ENCODE measurements around the gene RPRD1A. TPM values are rescaled to one million over a fixed set of nuclear protein-coding genes. Genes with fewer than 3 reads are reported as not detected.

Gene RPRD1A
- total and polyA plus RNA-seq, 7 donors: 13.2 to 80.3 (median 68.8) TPM

DNA sequence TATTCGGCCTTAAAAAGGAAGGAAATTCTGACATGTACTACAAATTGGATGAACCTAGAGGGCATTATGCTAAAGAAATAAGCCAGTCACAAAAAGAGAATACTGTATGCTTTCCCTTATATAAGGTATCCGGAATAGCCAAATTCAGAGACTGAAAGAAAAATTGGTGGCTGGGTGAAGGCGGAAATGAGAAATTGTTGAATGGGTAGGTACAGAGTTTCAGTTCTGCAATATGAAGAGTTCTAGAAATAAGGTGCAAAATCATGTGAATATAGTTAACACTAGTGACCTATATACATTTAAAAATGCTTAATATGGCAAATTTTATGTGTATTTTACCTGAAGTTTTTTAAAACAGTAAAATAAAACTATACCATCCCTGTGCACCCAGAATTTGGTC is 51.7 kb downstream of the RPRD1A start:
- Histone ChIP-seq H3K27ac (no peak overlapping the region), H3K4me3 (no peak overlapping the region), H3K36me3 (no peaks in the 10 kb centered on the region), H3K27me3 (no peaks in the 10 kb centered on the region), H3K9me3 (no peaks in the 10 kb centered on the region), H3K4me1 (no peaks in the 10 kb centered on the region)
- intact Hi-C loops (cut with DNase I): loop anchor here (2.0 kb wide), 1 partner anchor 269 kb away; no protein-coding TSS in a partner anchor
- TF ChIP-seq EP300 (IDR thresholded peaks at IDR 0.05) (no peak), POLR2A (IDR thresholded peaks at IDR 0.05) (no peak), POLR2AphosphoS5 (IDR thresholded peaks at IDR 0.05) (no peak)
- TF ChIP-seq, protein P1, sequence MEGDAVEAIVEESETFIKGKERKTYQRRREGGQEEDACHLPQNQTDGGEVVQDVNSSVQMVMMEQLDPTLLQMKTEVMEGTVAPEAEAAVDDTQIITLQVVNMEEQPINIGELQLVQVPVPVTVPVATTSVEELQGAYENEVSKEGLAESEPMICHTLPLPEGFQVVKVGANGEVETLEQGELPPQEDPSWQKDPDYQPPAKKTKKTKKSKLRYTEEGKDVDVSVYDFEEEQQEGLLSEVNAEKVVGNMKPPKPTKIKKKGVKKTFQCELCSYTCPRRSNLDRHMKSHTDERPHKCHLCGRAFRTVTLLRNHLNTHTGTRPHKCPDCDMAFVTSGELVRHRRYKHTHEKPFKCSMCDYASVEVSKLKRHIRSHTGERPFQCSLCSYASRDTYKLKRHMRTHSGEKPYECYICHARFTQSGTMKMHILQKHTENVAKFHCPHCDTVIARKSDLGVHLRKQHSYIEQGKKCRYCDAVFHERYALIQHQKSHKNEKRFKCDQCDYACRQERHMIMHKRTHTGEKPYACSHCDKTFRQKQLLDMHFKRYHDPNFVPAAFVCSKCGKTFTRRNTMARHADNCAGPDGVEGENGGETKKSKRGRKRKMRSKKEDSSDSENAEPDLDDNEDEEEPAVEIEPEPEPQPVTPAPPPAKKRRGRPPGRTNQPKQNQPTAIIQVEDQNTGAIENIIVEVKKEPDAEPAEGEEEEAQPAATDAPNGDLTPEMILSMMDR (IDR thresholded peaks at IDR 0.05): no peak
- no peak for DNase-seq
- 82 to 93% methylated on average over 3 of the region's 3 CpGs for WGBS, 2 donors

DNA sequence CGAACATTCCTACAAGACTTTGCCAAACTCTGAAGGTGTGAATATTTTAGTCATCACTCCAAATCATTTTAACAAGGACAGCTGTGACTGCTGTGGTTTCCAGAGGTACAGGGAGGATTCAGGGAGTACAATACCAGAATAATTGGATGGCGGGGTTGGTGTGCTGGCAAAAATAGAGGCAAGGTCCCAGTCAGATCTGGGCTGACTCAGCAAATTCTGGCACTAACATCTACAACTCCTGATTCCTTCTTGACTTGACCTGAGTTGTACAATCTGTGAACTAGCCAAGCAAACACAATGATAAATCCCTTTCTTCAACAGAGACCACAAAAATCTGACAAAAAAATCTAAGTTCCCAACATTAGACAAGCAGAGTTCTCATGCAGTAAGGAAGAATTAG is 54.5 kb downstream of the RPRD1A start:
- 97% methylated on average over 2 of the region's 2 CpGs for WGBS, 2 donors
- TF ChIP-seq POLR2A (IDR thresholded peaks at IDR 0.05): no peak
- no peak for TF ChIP-seq POLR2AphosphoS5 (IDR thresholded peaks at IDR 0.05)
- no peak for TF ChIP-seq EP300 (IDR thresholded peaks at IDR 0.05)
- TF ChIP-seq, protein P1 (IDR thresholded peaks at IDR 0.05): no peak
- H3K4me3 ChIP-seq: no peak overlapping the region
- H3K27me3 ChIP-seq: no peaks in the 10 kb centered on the region
- DNase-seq: no peak
- H3K4me1 ChIP-seq: no peaks in the 10 kb centered on the region
- no peak overlapping the region for H3K27ac ChIP-seq
- no peaks in the 10 kb centered on the region for H3K9me3 ChIP-seq
- intact Hi-C loops (cut with DNase I): no loop called here
- H3K36me3 ChIP-seq: no peaks in the 10 kb centered on the region

DNA sequence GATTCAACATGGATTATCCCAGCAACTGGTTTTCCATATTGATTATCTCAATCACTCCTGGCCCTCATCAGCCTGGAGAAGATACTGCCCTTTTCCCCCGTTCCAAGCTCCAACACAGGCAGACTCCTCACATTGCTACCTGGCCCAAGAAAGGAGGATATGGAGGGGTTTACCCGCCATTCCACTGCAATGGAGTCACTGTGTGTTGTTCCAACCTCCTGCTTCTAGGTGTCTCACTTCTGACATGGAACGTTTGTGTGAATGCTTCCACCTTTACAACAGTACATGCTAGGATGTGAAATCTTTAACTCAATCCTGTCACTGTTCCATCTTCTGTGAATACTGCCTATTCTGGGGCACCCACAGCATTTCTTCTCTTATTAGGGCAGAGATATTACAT is 58.1 kb downstream of the RPRD1A start:
- no peaks in the 10 kb centered on the region for H3K4me1 ChIP-seq
- no peaks in the 10 kb centered on the region for H3K27me3 ChIP-seq
- TF ChIP-seq, protein P1 (IDR thresholded peaks at IDR 0.05): no peak
- no peak for TF ChIP-seq POLR2AphosphoS5 (IDR thresholded peaks at IDR 0.05)
- TF ChIP-seq EP300 (IDR thresholded peaks at IDR 0.05): no peak
- TF ChIP-seq POLR2A (IDR thresholded peaks at IDR 0.05): no peak
- no peaks in the 10 kb centered on the region for H3K36me3 ChIP-seq
- WGBS, 2 donors: 81 to 92% methylated on average over 3 of the region's 3 CpGs
- no peaks in the 10 kb centered on the region for H3K9me3 ChIP-seq
- intact Hi-C loops (cut with DNase I): no loop called here
- no peak overlapping the region for H3K4me3 ChIP-seq
- H3K27ac ChIP-seq: no peak overlapping the region
- DNase-seq: no peak

DNA sequence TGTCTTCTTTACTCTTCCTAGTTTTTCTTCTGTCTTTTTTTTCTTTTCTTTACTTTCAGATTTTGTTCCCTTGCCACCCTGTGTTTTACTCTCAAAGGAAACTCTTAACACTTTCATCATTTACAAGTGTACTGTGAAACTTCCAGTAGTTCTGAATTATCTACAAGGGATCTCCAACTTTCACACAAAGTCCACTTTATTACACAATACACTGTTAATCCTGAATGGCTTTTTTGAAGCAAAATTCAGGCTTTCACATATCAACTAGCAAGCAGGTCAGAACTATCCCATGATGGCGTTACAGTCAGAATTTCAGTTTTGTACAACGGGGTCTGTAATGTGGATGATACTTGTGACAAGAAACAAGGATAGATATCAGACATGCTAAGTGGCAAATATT is 60.4 kb downstream of the RPRD1A start:
- no peak overlapping the region for H3K27ac ChIP-seq
- no peaks in the 10 kb centered on the region for H3K9me3 ChIP-seq
- H3K4me3 ChIP-seq: no peak overlapping the region
- 96 to 97% methylated on average over 2 of the region's 2 CpGs for WGBS, 2 donors
- DNase-seq: no peak
- no peaks in the 10 kb centered on the region for H3K4me1 ChIP-seq
- intact Hi-C loops (cut with DNase I): no loop called here
- no peaks in the 10 kb centered on the region for H3K36me3 ChIP-seq
- TF ChIP-seq, protein P1 (IDR thresholded peaks at IDR 0.05): no peak
- TF ChIP-seq EP300 (IDR thresholded peaks at IDR 0.05) (no peak), POLR2AphosphoS5 (IDR thresholded peaks at IDR 0.05) (no peak), POLR2A (IDR thresholded peaks at IDR 0.05) (no peak)
- no peaks in the 10 kb centered on the region for H3K27me3 ChIP-seq

DNA sequence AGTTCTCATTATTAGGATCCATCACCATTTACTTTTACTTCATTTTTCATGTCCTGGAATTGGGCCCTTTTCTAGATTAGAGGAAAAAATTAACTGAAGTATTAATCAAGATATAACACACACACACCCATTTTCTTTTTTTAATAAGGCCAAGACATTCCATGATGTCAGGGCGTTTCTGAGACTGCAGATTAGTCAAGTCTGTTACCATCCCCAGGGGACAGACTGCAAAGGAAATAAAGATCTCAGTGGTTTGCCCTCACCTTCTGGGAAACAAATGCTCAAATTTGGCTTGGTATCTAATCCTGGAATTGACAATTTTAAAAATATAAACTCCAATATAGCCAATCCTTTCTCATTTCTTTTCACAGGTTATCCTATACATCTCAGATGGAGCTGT is 67.4 kb downstream of the RPRD1A start:
- WGBS, 2 donors: 52 to 70% methylated on average over 1 of the region's 1 CpG
- no peak for DNase-seq
- TF ChIP-seq, protein P1 (IDR thresholded peaks at IDR 0.05): no peak
- TF ChIP-seq POLR2A (IDR thresholded peaks at IDR 0.05) (no peak), POLR2AphosphoS5 (IDR thresholded peaks at IDR 0.05) (no peak), EP300 (IDR thresholded peaks at IDR 0.05) (no peak)
- no peaks in the 10 kb centered on the region for H3K9me3 ChIP-seq
- H3K27me3 ChIP-seq: no peaks in the 10 kb centered on the region
- no peaks in the 10 kb centered on the region for H3K36me3 ChIP-seq
- intact Hi-C loops (cut with DNase I): no loop called here
- H3K27ac ChIP-seq: no peak overlapping the region
- H3K4me3 ChIP-seq: no peak overlapping the region
- no peaks in the 10 kb centered on the region for H3K4me1 ChIP-seq

Measured in sigmoid colon (tissue), 7 donors.